ENCODE measurements around the gene FAM13A. TPM values are rescaled to one million over a fixed set of nuclear protein-coding genes. Genes with fewer than 3 reads are reported as not detected.
"Not testable (repeated sequence)": the region's sequence is repeated elsewhere in the genome, so short reads cannot be mapped to it uniquely, and the experiment has no call there.

The FAM13A gene
- total RNA-seq, 1 experiment from 2014 or later: 26.7 TPM

- ChIA-PET CTCF (no interaction called here), POLR2A (ENCODE audit: unreplicated experiment) (no interaction called here)
- BruUV-seq (replicated peaks): no TSS peak
- TF ChIP-seq CTCF (conservative IDR thresholded peaks at IDR 0.05): no peak
- Histone ChIP-seq H3K4me3 (no peak overlapping the region), H2AFZ (no peak overlapping the region), H3K27me3 (ENCODE audit: insufficient read depth, low read depth) (no peaks in the 10 kb centered on the region), H3K4me1 (replicated peaks; ENCODE audit: insufficient read depth) (0 out of 2 replicates have a peak, but pooled peaks cover 5% of the 10 kb centered on the region), H3K9me2 (ENCODE audit: insufficient read depth) (no peaks in the 10 kb centered on the region), H3K27ac (no peak overlapping the region), H3F3A (ENCODE audit: insufficient read depth, low read depth) (no peaks in the 10 kb centered on the region), H3K9me3 (ENCODE audit: insufficient read depth, low read depth) (no peaks in the 10 kb centered on the region), H3K79me2 (ENCODE audit: low read depth) (no peaks in the 10 kb centered on the region), H3K36me3 (ENCODE audit: low read depth) (no peaks in the 10 kb centered on the region), H4K20me1 (ENCODE audit: insufficient read depth) (no peaks in the 10 kb centered on the region), H3K4me2 (no peak overlapping the region)
- DNase-seq: no peak
- intact Hi-C loops (cut with micrococcal nuclease; ENCODE audit: unreplicated experiment): loop anchor here (5.0 to 10.0 kb wide), 4 partner anchors 84 to 494 kb away; partner anchors contain the start of gene TIGD2
These were observed 35.9 kb downstream of the FAM13A start for GRCh38 chr4:89021062-89021461.

GRCh38 chr4:89014897-89015296 lies 42.1 kb downstream of the FAM13A start:
- H3K9me3 ChIP-seq (ENCODE audit: insufficient read depth, low read depth); H3K4me1 ChIP-seq (replicated peaks; ENCODE audit: insufficient read depth); H3K27me3 ChIP-seq (ENCODE audit: insufficient read depth, low read depth); H2AFZ ChIP-seq; H3K4me2 ChIP-seq; H3K27ac ChIP-seq; H3K79me2 ChIP-seq (ENCODE audit: low read depth); intact Hi-C loops (cut with micrococcal nuclease; ENCODE audit: unreplicated experiment); H4K20me1 ChIP-seq (ENCODE audit: insufficient read depth); BruUV-seq (replicated peaks); CTCF ChIA-PET; DNase-seq; H3K4me3 ChIP-seq; H3K9me2 ChIP-seq (ENCODE audit: insufficient read depth); POLR2A ChIA-PET (ENCODE audit: unreplicated experiment); H3K36me3 ChIP-seq (ENCODE audit: low read depth); H3F3A ChIP-seq (ENCODE audit: insufficient read depth, low read depth): not testable (repeated sequence)

GRCh38 chr4:89009761-89010369 lies 47.1 kb downstream of the FAM13A start:
- no peak overlapping the region for H3K4me2 ChIP-seq
- ChIA-PET CTCF (no interaction called here), POLR2A (ENCODE audit: unreplicated experiment) (no interaction called here)
- no peaks in the 10 kb centered on the region for H4K20me1 ChIP-seq (ENCODE audit: insufficient read depth)
- no peak overlapping the region for H3K4me3 ChIP-seq
- H3K9me2 ChIP-seq (ENCODE audit: insufficient read depth): no peaks in the 10 kb centered on the region
- no peak overlapping the region for H3K27ac ChIP-seq
- no peaks in the 10 kb centered on the region for H3F3A ChIP-seq (ENCODE audit: insufficient read depth, low read depth)
- intact Hi-C loops (cut with micrococcal nuclease; ENCODE audit: unreplicated experiment): no loop called here
- no peak for TF ChIP-seq CTCF (conservative IDR thresholded peaks at IDR 0.05)
- TF ChIP-seq EZH2 (IDR thresholded peaks at IDR 0.05; ENCODE audit: low read depth): no peak
- no peaks in the 10 kb centered on the region for H3K4me1 ChIP-seq (replicated peaks; ENCODE audit: insufficient read depth)
- H3K27me3 ChIP-seq (ENCODE audit: insufficient read depth, low read depth): no peaks in the 10 kb centered on the region
- no peaks in the 10 kb centered on the region for H3K79me2 ChIP-seq (ENCODE audit: low read depth)
- no peak overlapping the region for H2AFZ ChIP-seq
- DNase-seq: no peak
- H3K36me3 ChIP-seq (ENCODE audit: low read depth): no peaks in the 10 kb centered on the region
- no peaks in the 10 kb centered on the region for H3K9me3 ChIP-seq (ENCODE audit: insufficient read depth, low read depth)
- BruUV-seq (replicated peaks): no TSS peak

- no peak overlapping the region for H3K4me3 ChIP-seq
- intact Hi-C loops (cut with micrococcal nuclease; ENCODE audit: unreplicated experiment): no loop called here
- H3K9me3 ChIP-seq (ENCODE audit: insufficient read depth, low read depth): no peaks in the 10 kb centered on the region
- TF ChIP-seq CTCF (conservative IDR thresholded peaks at IDR 0.05) (no peak), EZH2 (IDR thresholded peaks at IDR 0.05; ENCODE audit: low read depth) (no peak)
- H2AFZ ChIP-seq: no peak overlapping the region
- H3K27ac ChIP-seq: no peak overlapping the region
- no peaks in the 10 kb centered on the region for H4K20me1 ChIP-seq (ENCODE audit: insufficient read depth)
- H3F3A ChIP-seq (ENCODE audit: insufficient read depth, low read depth): no peaks in the 10 kb centered on the region
- no peaks in the 10 kb centered on the region for H3K27me3 ChIP-seq (ENCODE audit: insufficient read depth, low read depth)
- H3K79me2 ChIP-seq (ENCODE audit: low read depth): no peaks in the 10 kb centered on the region
- CTCF ChIA-PET: no interaction called here
- no peaks in the 10 kb centered on the region for H3K36me3 ChIP-seq (ENCODE audit: low read depth)
- no TSS peak for BruUV-seq (replicated peaks)
- POLR2A ChIA-PET (ENCODE audit: unreplicated experiment): no interaction called here
- H3K4me1 ChIP-seq (replicated peaks; ENCODE audit: insufficient read depth): no peaks in the 10 kb centered on the region
- no peaks in the 10 kb centered on the region for H3K9me2 ChIP-seq (ENCODE audit: insufficient read depth)
- no peak overlapping the region for H3K4me2 ChIP-seq
- no peak for DNase-seq
These were observed 47.9 kb downstream of the FAM13A start for GRCh38 chr4:89009115-89009514.

All from PC-9 (cell line).